ENCODE data around the gene PAFAH1B1. TPM values are rescaled to one million over a fixed set of nuclear protein-coding genes. Genes with fewer than 3 reads are reported as not detected.

The PAFAH1B1 gene
- total RNA-seq, 1 experiment from 2014 or later: 210 TPM

GRCh38 chr17:2610195-2611175 lies 17.0 kb downstream of the PAFAH1B1 start:
- intact Hi-C loops (cut with micrococcal nuclease; ENCODE audit: unreplicated experiment): no loop called here
- H3K27me3 ChIP-seq (replicated peaks; ENCODE audit: insufficient read depth, low read depth, low read length, poor library complexity): no peaks in the 10 kb centered on the region
- H3K4me1 ChIP-seq (ENCODE audit: insufficient read depth, low read length, poor library complexity, severe bottlenecking): peaks cover 12% of the 10 kb centered on the region
- H3K36me3 ChIP-seq (ENCODE audit: insufficient read depth, low read length, poor library complexity, severe bottlenecking): peaks cover 5% of the 10 kb centered on the region
- no peak overlapping the region for H3K4me3 ChIP-seq (ENCODE audit: low read depth, low read length, poor library complexity, severe bottlenecking)
- TF ChIP-seq, protein P1, sequence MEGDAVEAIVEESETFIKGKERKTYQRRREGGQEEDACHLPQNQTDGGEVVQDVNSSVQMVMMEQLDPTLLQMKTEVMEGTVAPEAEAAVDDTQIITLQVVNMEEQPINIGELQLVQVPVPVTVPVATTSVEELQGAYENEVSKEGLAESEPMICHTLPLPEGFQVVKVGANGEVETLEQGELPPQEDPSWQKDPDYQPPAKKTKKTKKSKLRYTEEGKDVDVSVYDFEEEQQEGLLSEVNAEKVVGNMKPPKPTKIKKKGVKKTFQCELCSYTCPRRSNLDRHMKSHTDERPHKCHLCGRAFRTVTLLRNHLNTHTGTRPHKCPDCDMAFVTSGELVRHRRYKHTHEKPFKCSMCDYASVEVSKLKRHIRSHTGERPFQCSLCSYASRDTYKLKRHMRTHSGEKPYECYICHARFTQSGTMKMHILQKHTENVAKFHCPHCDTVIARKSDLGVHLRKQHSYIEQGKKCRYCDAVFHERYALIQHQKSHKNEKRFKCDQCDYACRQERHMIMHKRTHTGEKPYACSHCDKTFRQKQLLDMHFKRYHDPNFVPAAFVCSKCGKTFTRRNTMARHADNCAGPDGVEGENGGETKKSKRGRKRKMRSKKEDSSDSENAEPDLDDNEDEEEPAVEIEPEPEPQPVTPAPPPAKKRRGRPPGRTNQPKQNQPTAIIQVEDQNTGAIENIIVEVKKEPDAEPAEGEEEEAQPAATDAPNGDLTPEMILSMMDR (conservative IDR thresholded peaks at IDR 0.05; ENCODE audit: low read depth, low read length): no peak
- no peak for TF ChIP-seq EZH2 (IDR thresholded peaks at IDR 0.05; ENCODE audit: borderline replicate concordance, low read depth, low read length, poor library complexity, severe bottlenecking)
- no peak overlapping the region for H3K27ac ChIP-seq (ENCODE audit: low read depth, low read length, poor library complexity, severe bottlenecking)
- ChIA-PET CTCF (no interaction called here), POLR2A (ENCODE audit: low non-redundant PET) (no interaction called here)
- BruUV-seq (replicated peaks): no TSS peak
- DNase-seq (ENCODE audit: low spot score): no peak
- no peaks in the 10 kb centered on the region for H3K9me3 ChIP-seq (ENCODE audit: low read depth, low read length, poor library complexity, severe bottlenecking)

DNA sequence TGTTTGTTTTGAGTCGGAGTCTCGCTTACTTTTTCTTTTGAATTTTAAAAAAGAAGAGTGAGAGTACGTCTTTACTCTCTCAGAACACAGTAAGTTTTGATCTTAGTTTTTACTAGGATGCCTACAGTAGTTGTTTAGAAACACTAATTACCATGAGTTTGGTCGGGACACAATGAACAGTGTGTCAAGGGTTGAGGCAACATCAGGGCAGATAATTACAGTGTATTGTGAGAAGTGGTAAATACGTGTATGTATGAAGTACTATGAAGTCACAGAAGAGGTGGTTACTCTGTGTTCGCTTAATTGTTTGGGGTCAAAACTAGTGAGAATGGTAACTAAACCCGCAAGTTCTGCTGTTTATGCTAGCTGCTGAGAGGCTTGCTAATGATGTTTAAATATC lies 18.2 kb downstream of the PAFAH1B1 start:
- Histone ChIP-seq H3K9me3 (ENCODE audit: low read depth, low read length, poor library complexity, severe bottlenecking) (no peaks in the 10 kb centered on the region), H3K27me3 (replicated peaks; ENCODE audit: insufficient read depth, low read depth, low read length, poor library complexity) (no peaks in the 10 kb centered on the region), H3K4me1 (ENCODE audit: insufficient read depth, low read length, poor library complexity, severe bottlenecking) (peaks cover 12% of the 10 kb centered on the region), H3K36me3 (ENCODE audit: insufficient read depth, low read length, poor library complexity, severe bottlenecking) (peaks cover 5% of the 10 kb centered on the region), H3K4me3 (ENCODE audit: low read depth, low read length, poor library complexity, severe bottlenecking) (no peak overlapping the region), H3K27ac (ENCODE audit: low read depth, low read length, poor library complexity, severe bottlenecking) (no peak overlapping the region)
- no peak for TF ChIP-seq EZH2 (IDR thresholded peaks at IDR 0.05; ENCODE audit: borderline replicate concordance, low read depth, low read length, poor library complexity, severe bottlenecking)
- TF ChIP-seq, protein P1 (conservative IDR thresholded peaks at IDR 0.05; ENCODE audit: low read depth, low read length): no peak
- CTCF ChIA-PET: no interaction called here
- intact Hi-C loops (cut with micrococcal nuclease; ENCODE audit: unreplicated experiment): no loop called here
- POLR2A ChIA-PET (ENCODE audit: low non-redundant PET): no interaction called here
- no peak for DNase-seq (ENCODE audit: low spot score)
- no TSS peak for BruUV-seq (replicated peaks)

DNA sequence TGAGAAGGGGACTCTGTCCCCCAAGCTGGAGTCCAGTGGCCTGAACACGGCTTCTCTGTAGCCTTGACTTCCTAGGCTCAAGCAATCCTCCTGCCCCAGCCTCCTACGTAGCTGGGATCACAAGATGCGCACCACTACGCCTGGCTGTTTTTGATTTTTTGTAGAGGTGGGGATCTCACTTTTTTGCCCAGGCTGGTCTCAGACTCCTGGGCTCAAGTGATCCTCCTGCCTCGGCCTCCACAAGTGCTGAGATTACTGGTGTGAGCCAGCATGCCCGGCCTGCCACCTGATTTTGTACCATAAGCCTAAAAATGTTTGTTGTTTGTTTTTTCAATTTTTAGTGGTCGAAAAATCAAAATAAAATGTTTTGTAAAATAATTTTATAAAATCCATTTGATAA lies 19.2 kb downstream of the PAFAH1B1 start:
- peaks cover 5% of the 10 kb centered on the region for H3K36me3 ChIP-seq (ENCODE audit: insufficient read depth, low read length, poor library complexity, severe bottlenecking)
- TF ChIP-seq EZH2 (IDR thresholded peaks at IDR 0.05; ENCODE audit: borderline replicate concordance, low read depth, low read length, poor library complexity, severe bottlenecking): no peak
- TF ChIP-seq, protein P1 (conservative IDR thresholded peaks at IDR 0.05; ENCODE audit: low read depth, low read length): no peak
- ChIA-PET POLR2A (ENCODE audit: low non-redundant PET) (no interaction called here), CTCF (no interaction called here)
- no TSS peak for BruUV-seq (replicated peaks)
- peaks cover 12% of the 10 kb centered on the region for H3K4me1 ChIP-seq (ENCODE audit: insufficient read depth, low read length, poor library complexity, severe bottlenecking)
- intact Hi-C loops (cut with micrococcal nuclease; ENCODE audit: unreplicated experiment): no loop called here
- no peaks in the 10 kb centered on the region for H3K27me3 ChIP-seq (replicated peaks; ENCODE audit: insufficient read depth, low read depth, low read length, poor library complexity)
- no peaks in the 10 kb centered on the region for H3K9me3 ChIP-seq (ENCODE audit: low read depth, low read length, poor library complexity, severe bottlenecking)
- H3K27ac ChIP-seq (ENCODE audit: low read depth, low read length, poor library complexity, severe bottlenecking): no peak overlapping the region
- no peak overlapping the region for H3K4me3 ChIP-seq (ENCODE audit: low read depth, low read length, poor library complexity, severe bottlenecking)
- DNase-seq (ENCODE audit: low spot score): no peak

All from A673 (cell line).